ENCODE data around the gene UROS. TPM values are rescaled to one million over a fixed set of nuclear protein-coding genes. Genes with fewer than 3 reads are reported as not detected.

UROS gene
- total RNA-seq, 2 experiments from 2014 or later: 35.9 to 38.3 TPM

DNA sequence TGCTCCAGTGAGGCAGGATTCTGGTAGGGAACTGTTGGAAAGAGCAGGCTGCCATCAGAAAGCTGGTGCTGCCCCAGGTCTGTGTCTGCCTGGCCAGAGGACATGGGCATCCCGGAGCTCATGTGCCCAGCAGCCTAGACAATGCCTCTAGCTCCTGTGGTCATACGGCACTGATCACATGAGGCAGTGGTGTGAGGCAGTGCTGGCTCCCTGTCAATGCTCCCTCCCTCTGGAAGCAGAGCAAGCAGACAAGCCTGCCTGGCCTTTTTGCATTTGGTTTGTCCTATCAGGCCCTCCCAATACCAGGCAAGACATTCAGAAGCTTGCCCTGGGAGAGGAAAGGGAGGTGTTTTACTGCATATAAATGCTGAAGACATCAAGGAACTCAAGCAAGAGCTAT lies 27.9 kb downstream of the UROS start:
- Mint-ChIP-seq H3K4me1 (peaks cover under 1% of the 10 kb centered on the region), H3K27me3 (no peaks in the 10 kb centered on the region), H3K9me3 (no peaks in the 10 kb centered on the region), H3K36me3 (ENCODE audit: low read depth) (peaks cover 16% of the 10 kb centered on the region), H3K4me3 (no peak overlapping the region), H3K27ac (no peak overlapping the region)
- ChIA-PET POLR2A (no interaction called here), CTCF (no interaction called here)
- DNase-seq: no peak

DNA sequence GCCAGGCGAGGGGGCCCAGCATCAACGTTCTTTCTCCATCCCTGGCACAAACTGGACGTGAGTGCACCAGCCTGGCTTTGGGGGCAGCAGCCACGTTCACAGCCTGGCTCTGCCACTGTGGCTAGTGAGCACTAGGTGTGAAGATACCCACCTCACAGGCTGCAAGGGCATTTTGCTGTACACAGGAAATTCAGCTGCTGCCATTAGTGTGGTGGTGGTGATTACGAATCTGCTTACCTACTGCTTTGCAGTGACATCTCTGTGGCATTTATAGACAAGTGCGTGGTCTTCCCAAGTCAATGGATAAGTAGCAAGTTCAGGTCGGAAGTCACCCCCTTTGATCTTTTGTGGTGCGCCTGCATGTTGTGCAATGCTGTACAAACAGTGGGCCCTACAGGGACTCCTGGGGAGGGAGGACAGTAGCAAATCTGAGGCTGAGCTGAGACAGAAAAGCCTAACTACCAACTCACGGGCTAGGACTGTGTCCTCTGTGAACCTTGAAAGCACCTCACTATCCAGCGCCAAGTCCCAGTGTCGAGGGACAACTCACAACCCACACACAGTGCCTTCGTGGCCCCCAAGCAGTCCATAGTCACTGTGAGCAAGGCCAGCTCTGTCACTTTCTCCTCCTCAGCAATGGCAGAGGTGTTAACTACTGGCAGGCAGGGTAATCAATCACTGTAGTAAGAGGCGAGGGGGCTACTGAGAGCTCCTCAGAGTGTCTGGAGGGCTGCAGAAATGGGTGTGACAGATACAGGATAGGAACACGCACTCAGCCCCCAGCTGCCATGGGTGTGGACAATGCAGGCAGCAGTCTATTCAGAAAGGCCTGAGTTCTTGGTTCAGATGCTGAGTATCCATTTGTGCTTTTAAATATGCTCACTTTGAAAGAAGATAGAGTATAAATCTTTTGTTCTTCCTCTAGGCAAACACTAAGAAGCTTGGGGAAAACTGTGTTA lies 30.4 kb downstream of the UROS start:
- DNase-seq: no peak
- POLR2A ChIA-PET: no interaction called here
- no peak overlapping the region for H3K27ac Mint-ChIP-seq
- no peaks in the 10 kb centered on the region for H3K9me3 Mint-ChIP-seq
- no peaks in the 10 kb centered on the region for H3K27me3 Mint-ChIP-seq
- no peak overlapping the region for H3K4me3 Mint-ChIP-seq
- H3K4me1 Mint-ChIP-seq: peaks cover 21% of the 10 kb centered on the region
- CTCF ChIA-PET: no interaction called here
- peaks cover 22% of the 10 kb centered on the region for H3K36me3 Mint-ChIP-seq (ENCODE audit: low read depth)

DNA sequence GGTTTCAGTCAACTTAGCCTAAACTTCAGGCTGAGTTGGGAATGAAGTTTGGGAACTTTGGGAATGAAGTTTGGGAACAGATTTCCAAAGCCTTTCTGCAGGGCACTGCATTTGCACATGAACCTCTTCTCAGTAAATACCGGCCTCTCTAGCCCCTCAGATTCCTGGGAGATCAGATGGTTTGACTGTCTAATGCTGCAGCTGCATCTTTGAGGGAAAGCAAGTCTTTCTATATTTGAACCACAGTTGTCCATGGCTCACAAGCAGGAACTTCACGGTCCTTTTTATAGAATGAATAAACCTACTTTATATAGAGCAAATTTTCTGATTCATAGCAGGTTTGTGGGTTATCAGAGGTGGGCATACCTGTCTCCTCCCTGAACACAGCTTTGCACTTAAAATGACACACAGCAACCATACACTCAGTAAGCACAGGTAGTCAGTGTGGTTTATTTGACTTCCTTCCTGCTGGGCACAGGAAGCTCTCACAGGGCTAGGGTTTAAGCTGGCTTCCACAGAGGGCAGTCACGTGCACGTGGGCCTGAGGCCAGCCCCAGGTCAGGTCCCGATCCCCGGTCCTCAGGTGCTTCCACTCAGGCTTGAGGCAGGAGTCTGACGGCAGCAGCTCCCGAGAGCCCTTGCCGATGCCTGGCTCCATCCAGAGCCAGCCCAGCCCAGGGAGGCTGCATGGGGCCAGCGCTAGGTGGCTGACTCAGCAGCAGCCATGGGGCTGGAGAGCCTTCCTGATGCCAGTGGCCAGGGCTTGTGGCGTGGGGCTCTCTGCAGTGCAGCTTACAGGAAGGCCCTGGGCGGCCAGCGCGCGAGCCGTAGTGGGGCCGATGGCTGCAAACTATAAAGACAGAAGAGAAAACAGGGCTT lies 34.7 kb downstream of the UROS start:
- Mint-ChIP-seq H3K9me3 (no peaks in the 10 kb centered on the region), H3K4me3 (no peak overlapping the region), H3K4me1 (peaks cover 27% of the 10 kb centered on the region), H3K27me3 (no peaks in the 10 kb centered on the region), H3K27ac (peak overlapping the region; percentile 50), H3K36me3 (ENCODE audit: low read depth) (peaks cover 15% of the 10 kb centered on the region)
- ChIA-PET CTCF (no interaction called here), POLR2A (interaction anchor here (1.0 to 1.5 kb wide), 2 partner anchors 35 to 69 kb away, joined by 3 to 5 read pairs; partner anchors contain the start of genes BCCIP and EDRF1)
- peak; percentile 22 for DNase-seq

DNA sequence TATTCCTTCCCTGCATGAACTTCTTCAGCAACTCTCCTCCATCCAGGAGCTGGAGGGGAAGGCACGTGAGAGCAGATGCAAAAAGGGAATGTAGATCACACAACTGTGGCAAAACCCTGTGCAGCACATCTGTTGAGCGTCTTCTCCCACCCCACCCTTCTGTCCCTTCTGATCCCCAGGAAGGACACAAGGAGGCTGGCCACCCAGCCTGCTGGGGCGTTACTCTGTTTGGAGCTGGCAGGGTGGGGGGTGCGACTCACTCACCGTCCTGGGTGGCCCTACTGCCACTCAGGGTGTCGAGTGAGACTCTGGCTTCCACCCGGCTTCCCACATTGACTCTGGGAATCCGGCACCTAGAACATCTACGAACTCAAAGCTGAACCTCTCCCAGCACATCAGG lies 37.3 kb downstream of the UROS start:
- H3K27me3 Mint-ChIP-seq: no peaks in the 10 kb centered on the region
- H3K27ac Mint-ChIP-seq: no peak overlapping the region
- CTCF ChIA-PET: interaction anchor here (0.7 kb wide), 1 partner anchor 196 kb away, joined by 3 read pairs; no protein-coding TSS in a partner anchor

DNA sequence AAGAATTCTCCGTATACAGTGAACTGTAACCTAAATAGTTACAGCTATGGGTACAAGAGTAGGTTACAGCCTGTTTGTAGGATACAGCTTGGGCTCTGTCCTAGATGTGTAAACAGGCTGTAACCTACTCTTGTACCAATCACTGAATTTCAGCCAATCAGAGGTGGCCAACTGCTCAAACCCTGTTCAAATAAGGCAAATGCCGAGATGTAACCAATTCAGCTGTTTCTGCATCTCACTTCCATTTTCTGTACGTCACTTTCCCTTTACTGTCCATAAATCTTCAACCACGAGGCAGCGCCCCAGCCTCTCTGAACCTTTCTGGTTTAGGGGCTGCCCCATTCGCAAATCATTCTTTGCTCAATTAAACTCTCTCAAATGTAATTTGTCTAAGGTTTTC lies 39.1 kb downstream of the UROS start:
- Mint-ChIP-seq H3K36me3 (ENCODE audit: low read depth) (peaks cover 3% of the 10 kb centered on the region), H3K4me3 (no peak overlapping the region), H3K27ac (no peak overlapping the region), H3K27me3 (no peaks in the 10 kb centered on the region), H3K4me1 (peaks cover 18% of the 10 kb centered on the region), H3K9me3 (no peaks in the 10 kb centered on the region)
- ChIA-PET POLR2A (no interaction called here), CTCF (no interaction called here)
- DNase-seq: no peak

More for the DNA sequence above, 37.3 kb downstream of the UROS start:
- POLR2A ChIA-PET: no interaction called here
- H3K36me3 Mint-ChIP-seq (ENCODE audit: low read depth): peaks cover 8% of the 10 kb centered on the region
- H3K9me3 Mint-ChIP-seq: no peaks in the 10 kb centered on the region
- H3K4me1 Mint-ChIP-seq: peaks cover 27% of the 10 kb centered on the region
- no peak overlapping the region for H3K4me3 Mint-ChIP-seq
- no peak for DNase-seq

DNA sequence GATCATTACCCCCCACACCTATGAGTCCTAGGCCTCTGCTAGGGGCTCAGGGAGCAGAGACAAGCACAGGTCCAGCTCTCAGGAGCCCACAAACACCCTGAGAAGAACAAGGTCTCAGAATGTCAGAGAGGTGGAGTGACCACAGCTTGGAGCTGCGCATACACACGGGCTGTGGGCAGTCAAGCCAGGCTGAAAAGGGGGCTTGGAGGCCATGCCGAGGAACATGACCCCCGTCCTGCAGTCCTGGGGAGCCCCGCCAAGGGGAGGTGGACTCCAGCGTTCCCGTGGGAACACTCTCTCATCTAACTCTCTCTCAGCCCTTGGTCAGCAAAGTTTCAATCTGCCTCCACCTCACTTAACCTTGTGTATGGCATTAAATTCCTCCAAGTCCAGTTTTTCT lies 39.6 kb downstream of the UROS start:
- DNase-seq: no peak
- Mint-ChIP-seq H3K9me3 (no peaks in the 10 kb centered on the region), H3K27ac (no peak overlapping the region), H3K4me1 (peaks cover 14% of the 10 kb centered on the region), H3K27me3 (no peaks in the 10 kb centered on the region), H3K36me3 (ENCODE audit: low read depth) (peaks cover 3% of the 10 kb centered on the region), H3K4me3 (no peak overlapping the region)
- ChIA-PET POLR2A (no interaction called here), CTCF (no interaction called here)

DNA sequence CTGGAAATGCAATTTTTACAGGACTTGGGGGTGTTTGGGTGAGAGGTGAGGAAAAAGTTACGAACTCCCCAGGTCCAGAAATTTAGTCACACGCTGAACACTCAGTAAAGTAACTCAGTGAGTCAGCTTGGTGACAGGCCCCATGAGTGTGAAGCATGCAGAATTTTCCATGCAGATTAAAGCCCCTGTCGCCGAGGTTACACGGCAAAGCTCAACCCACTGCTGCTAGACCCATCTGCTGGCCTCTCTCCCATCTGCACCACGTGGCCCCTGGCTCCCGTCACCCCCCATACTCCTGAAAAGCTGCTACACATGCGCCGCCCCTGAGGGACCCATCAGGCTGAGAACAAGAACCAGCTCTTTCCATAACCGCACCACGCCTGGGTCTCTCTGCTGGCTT lies 40.4 kb downstream of the UROS start:
- ChIA-PET CTCF (no interaction called here), POLR2A (no interaction called here)
- Mint-ChIP-seq H3K27me3 (no peaks in the 10 kb centered on the region), H3K27ac (no peak overlapping the region), H3K4me3 (no peak overlapping the region), H3K9me3 (no peaks in the 10 kb centered on the region), H3K4me1 (peaks cover 6% of the 10 kb centered on the region), H3K36me3 (ENCODE audit: low read depth) (peaks cover under 1% of the 10 kb centered on the region)
- DNase-seq: no peak

DNA sequence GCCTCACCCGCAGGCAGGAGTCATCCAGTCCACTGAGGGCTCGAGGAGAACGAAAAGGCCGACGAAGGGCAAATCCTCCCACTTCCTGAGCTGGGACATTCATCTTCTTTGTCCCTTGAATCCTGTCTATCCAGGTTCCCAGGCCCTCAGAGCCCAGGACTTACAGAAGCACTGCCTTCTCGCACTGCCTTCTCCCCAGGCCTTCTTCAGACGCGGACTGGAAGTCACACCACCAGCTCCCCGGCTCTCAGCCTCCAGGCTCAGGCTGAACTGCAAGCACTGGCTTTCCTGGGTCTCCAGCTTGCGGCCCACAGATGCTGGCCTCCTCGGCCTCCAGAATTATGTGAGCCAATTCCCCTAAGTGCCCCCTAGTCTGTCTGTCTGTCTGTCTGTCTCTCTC lies 41.0 kb downstream of the UROS start:
- Mint-ChIP-seq H3K27me3 (no peaks in the 10 kb centered on the region), H3K4me3 (no peak overlapping the region), H3K9me3 (no peaks in the 10 kb centered on the region), H3K36me3 (ENCODE audit: low read depth) (no peaks in the 10 kb centered on the region), H3K4me1 (no peaks in the 10 kb centered on the region), H3K27ac (no peak overlapping the region)
- CTCF ChIA-PET: no interaction called here
- POLR2A ChIA-PET: no interaction called here
- no peak for DNase-seq

DNA sequence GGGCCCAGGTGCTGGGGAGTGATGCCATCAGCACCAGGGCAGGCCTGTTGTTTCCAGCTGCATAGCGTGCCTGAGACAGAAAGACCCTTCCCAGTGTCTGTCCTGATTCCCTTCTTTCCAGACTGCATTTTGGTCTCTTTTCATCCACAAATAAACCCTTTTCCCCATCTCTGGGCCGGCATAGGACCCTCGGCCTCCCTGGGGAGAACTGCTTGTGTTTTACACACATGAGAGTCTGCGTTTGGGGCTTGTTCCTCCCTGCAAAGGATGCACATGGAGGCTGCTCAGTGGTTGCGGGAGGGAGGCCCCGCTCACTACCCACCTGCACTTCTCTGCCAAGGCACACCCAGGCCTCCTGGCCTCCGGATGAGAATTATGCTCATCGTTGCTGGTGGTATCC lies 41.7 kb downstream of the UROS start:
- ChIA-PET POLR2A (no interaction called here), CTCF (no interaction called here)
- no peaks in the 10 kb centered on the region for H3K4me1 Mint-ChIP-seq
- H3K36me3 Mint-ChIP-seq (ENCODE audit: low read depth): no peaks in the 10 kb centered on the region
- no peaks in the 10 kb centered on the region for H3K27me3 Mint-ChIP-seq
- no peak overlapping the region for H3K4me3 Mint-ChIP-seq
- no peaks in the 10 kb centered on the region for H3K9me3 Mint-ChIP-seq
- H3K27ac Mint-ChIP-seq: no peak overlapping the region
- DNase-seq: no peak

DNA sequence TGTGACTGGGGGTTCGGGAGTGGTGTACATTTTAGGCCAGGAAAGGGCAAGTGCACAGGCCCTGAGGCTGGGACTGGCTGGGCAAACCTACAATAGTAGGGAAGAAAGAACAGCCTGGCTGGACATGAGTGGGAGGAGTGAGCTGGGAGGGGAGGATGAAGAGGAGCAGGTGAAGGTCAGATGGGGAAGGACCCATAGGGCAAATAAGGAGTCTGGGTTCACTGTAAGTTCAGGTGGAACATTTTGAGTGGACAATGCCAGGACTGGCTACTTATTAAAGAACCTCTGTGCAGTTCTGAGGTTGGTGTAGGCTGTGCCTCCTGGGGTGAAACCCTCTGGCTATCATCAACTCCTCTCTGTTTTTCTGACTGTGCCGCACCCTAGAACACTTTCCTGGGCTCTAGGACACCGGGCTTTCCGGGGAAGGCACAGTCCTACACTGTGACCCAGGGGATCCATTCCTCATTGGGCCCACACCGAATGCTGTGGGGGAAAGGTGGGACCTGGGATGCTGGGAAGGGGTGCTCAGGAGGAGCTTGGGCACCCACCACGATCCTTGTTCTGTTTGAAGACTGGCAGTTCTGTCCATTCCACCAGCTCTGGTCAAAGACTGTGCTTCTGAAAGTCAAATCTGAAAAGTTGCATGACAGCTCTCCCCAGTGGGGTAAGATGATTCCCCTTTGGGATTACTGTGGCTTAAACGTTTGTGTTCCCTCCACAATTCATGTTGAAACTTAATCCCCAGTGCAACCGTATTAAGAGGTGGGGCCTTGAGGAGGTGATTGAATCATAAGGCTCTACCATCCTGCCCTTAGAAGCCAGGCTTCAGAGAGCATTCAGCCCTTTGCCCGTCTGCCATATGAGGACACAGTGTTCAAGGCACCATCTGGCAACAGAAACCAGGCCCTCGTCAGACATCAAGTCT lies 43.4 kb downstream of the UROS start:
- H3K27ac Mint-ChIP-seq: no peak overlapping the region
- DNase-seq: no peak
- H3K27me3 Mint-ChIP-seq: no peaks in the 10 kb centered on the region
- no peak overlapping the region for H3K4me3 Mint-ChIP-seq
- H3K9me3 Mint-ChIP-seq: no peaks in the 10 kb centered on the region
- ChIA-PET POLR2A (no interaction called here), CTCF (no interaction called here)
- H3K4me1 Mint-ChIP-seq: no peaks in the 10 kb centered on the region
- no peaks in the 10 kb centered on the region for H3K36me3 Mint-ChIP-seq (ENCODE audit: low read depth)

DNA sequence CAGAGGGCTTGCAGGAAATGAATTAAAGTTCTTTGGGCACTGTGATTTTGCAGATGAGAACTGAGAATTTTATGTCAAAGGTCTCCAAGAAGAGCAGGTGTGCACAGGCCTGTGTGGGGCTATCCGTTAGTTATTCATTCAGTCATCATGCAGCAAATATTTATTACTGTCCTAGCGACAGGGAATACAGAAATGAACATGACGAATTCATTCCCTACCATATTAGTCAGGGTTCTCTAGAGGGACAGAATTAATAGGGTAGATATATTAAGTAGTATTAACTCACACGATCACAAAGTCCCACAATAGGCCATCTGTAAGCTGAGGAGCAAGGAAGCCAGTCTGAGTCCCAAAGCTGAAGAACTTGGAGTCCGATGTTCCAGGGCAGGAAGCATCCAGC lies 44.5 kb downstream of the UROS start:
- ChIA-PET CTCF (no interaction called here), POLR2A (no interaction called here)
- Mint-ChIP-seq H3K27me3 (peaks cover 1% of the 10 kb centered on the region), H3K4me1 (no peaks in the 10 kb centered on the region), H3K36me3 (ENCODE audit: low read depth) (no peaks in the 10 kb centered on the region), H3K4me3 (no peak overlapping the region), H3K27ac (no peak overlapping the region), H3K9me3 (no peaks in the 10 kb centered on the region)
- DNase-seq: no peak

DNA sequence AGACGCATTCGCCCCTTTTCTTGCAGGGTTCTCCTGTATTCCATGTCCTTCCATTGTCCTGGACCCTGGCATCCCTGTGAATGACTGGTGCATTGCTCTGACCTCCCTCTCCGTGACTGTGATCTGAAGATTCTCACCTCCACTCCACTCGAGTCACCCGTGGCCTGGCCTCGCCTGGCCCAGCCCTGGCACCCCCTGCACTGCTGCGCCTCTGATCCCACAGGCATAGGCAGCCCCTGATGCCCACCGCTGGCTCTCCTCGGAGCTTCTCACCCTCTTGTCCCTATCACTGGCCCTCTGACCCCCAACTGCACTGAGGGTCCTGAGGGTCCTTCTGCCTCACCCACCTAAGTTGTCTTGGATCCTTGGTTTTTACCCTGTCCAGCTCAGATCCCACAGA lies 45.3 kb downstream of the UROS start:
- ChIA-PET POLR2A (no interaction called here), CTCF (no interaction called here)

More for the DNA sequence above, 45.3 kb downstream of the UROS start:
- no peaks in the 10 kb centered on the region for H3K4me1 Mint-ChIP-seq
- no peaks in the 10 kb centered on the region for H3K36me3 Mint-ChIP-seq (ENCODE audit: low read depth)
- no peak overlapping the region for H3K4me3 Mint-ChIP-seq
- DNase-seq: no peak
- no peak overlapping the region for H3K27ac Mint-ChIP-seq
- peaks cover 1% of the 10 kb centered on the region for H3K27me3 Mint-ChIP-seq
- H3K9me3 Mint-ChIP-seq: no peaks in the 10 kb centered on the region

Measured in activated CD4-positive, alpha-beta memory T cell treated with anti-CD3 and anti-CD28 coated beads, Interleukin-2, amount 10 ng/mL, durations not matched to agents 7 days and 5 days (primary cell).